Kidney epithelial cell (primary cell): Measurements from ENCODE around the gene CDK6. TPM values are rescaled to one million over a fixed set of nuclear protein-coding genes. Genes with fewer than 3 reads are reported as not detected.
"Not testable (repeated sequence)": the region's sequence is repeated elsewhere in the genome, so short reads cannot be mapped to it uniquely, and the experiment has no call there.

ENCODE experiments used
- DNase-seq: peaks from one replicate; pipeline ENCODE4 v3.0.0-alpha.2; 2010; ENCODE audit warnings: low read depth
- H3K27me3 ChIP-seq: 2 replicates; pipeline ENCODE4 v1.6.0; 2011; ENCODE audit warnings: low read length; ENCODE audit not compliant: control insufficient read depth, insufficient read depth
- H3K36me3 ChIP-seq: 2 replicates; pipeline ENCODE4 v1.5.1; 2011; ENCODE audit warnings: low read length; ENCODE audit not compliant: control insufficient read depth, insufficient read depth
- H3K4me3 ChIP-seq: 2 replicates; pipeline ENCODE4 v1.5.1; 2011; ENCODE audit warnings: low read depth, mild to moderate bottlenecking, control low read depth, low read length
- total RNA-seq: library from RNA; depleted of rRNA; stranded (reverse); fragments of >200 nt; gene quantifications from 2 replicates; pipeline ENCODE4 v1.2.3, GENCODE V29; 2015
- TF ChIP-seq, protein P1 (sequence below): IDR thresholded peaks from 2 replicates; pipeline ENCODE4 v1.5.1; 2011; ENCODE audit warnings: mild to moderate bottlenecking, moderate library complexity, low read length, control low read depth, inconsistent platforms; ENCODE audit not compliant: insufficient read depth, poor library complexity, severe bottlenecking

Gene CDK6
- total RNA-seq, 1 donor from 2014 or later, result 91.0 TPM

DNA sequence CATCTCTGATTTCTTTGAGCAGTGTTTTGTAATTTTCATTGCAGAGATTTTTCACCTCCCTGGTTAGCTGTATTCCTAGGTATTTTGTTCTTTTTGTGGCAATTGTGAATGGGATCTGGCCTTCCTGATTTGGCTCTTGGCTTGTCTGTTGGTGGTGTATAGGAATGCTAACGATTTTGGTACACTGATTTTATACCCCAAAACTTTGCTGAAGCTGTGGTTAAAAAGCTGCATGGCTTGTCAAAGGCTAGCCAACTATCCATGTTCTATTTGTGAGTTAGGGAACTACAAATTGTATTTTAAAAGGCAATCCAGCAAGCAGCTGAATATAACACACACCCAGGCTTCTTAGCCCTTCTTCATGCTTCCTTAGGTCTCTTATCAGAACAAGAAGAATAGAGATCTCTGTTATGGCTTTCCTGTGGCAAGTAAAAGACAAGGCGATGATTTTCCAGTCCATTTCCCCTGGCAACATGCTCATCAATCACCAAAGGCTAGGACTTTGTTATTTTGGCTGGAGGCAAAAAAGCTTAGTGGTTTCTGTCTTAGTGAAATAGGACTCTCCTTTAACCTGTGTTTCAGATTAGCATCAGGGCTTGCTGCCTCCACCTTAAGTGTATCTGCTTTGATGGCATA lies 77.5 kb downstream of the CDK6 start:
- DNase-seq, result no peak
- no peaks in the 10 kb centered on the region for H3K27me3 ChIP-seq
- no peaks in the 10 kb centered on the region for H3K36me3 ChIP-seq
- no peak overlapping the region for H3K4me3 ChIP-seq
- TF ChIP-seq, protein P1, sequence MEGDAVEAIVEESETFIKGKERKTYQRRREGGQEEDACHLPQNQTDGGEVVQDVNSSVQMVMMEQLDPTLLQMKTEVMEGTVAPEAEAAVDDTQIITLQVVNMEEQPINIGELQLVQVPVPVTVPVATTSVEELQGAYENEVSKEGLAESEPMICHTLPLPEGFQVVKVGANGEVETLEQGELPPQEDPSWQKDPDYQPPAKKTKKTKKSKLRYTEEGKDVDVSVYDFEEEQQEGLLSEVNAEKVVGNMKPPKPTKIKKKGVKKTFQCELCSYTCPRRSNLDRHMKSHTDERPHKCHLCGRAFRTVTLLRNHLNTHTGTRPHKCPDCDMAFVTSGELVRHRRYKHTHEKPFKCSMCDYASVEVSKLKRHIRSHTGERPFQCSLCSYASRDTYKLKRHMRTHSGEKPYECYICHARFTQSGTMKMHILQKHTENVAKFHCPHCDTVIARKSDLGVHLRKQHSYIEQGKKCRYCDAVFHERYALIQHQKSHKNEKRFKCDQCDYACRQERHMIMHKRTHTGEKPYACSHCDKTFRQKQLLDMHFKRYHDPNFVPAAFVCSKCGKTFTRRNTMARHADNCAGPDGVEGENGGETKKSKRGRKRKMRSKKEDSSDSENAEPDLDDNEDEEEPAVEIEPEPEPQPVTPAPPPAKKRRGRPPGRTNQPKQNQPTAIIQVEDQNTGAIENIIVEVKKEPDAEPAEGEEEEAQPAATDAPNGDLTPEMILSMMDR, result no peak

DNA sequence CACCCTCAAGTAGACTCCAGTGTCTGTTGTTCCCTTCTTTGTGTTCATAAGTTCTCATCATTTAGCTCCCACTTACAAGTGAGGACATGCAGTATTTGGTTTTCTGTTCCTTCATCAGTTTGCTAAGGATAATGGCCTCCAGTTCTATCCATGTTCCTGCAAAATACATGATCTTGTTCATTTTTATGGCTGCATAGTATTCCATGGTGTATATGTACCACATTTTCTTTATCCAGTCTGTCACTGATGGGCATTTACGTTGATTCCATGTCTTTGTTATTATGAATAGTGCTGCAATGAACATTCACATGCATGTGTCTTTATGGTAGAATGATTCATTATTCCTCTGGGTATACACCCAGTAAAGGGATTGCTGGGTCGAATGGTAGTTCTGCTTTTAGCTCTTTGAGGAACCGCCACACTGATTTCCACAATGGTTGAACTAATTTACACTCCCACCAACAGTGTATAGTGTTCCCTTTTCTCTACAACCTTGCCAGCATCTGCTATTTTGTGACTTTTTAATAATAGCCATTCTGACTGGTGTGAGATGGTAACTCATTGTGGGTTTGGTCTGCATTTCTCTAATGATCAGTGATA lies 79.0 kb downstream of the CDK6 start:
- H3K36me3 ChIP-seq, H3K27me3 ChIP-seq, DNase-seq, H3K4me3 ChIP-seq: not testable (repeated sequence)

DNA sequence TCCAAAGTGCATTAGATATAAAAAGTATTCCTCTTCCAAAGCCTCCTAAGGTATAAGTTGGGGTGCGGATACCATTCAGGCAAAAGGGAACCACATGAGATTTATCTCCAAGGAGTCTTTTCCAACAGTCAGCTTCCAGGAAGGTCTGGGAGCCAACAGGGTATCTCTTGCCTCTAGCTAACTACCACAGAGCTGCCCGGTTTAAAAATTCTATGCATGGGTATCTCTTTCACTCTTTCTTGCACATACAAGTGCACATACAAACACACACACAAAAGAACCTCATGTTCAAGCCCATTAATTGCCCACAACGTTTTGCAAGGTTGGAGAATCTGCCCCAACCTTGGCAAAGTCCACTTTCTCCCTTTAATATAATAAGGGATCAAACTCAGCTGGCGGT lies 80.7 kb downstream of the CDK6 start:
- no peak for DNase-seq
- TF ChIP-seq, protein P1, result no peak
- no peak overlapping the region for H3K4me3 ChIP-seq

DNA sequence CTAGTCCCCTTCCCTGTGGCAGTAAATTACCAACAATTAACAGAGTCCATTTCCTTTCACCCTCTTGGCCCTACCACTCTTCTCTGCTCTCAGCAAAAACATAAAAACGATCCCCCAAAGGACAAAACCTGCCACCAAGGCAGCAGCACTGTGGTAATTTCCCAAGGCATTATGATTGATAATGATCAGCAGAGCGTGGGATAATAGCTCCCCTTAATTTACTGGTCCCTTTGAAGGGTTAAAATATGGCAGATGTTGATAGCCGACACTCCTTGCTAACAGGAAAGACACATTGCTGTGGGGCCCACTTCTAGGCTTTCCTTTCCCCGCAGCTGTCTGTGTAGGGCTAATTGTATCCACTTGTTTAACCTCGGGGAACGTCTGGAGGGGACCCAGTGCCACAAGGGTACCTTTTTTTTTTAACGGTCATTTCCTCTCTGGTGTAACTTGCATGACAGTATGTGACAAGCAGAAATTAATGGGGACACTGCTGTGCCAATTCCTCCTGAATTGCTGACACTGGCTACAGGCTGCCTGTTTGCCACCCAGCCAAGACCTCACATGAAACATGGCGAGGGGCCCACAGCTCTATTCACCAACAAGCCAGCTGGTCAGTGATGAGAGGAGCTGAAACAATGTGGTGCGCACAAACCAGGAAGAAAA lies 81.3 kb downstream of the CDK6 start:
- no peak for DNase-seq
- TF ChIP-seq, protein P1, result no peak
- Histone ChIP-seq H3K27me3 (no peaks in the 10 kb centered on the region), H3K36me3 (no peaks in the 10 kb centered on the region), H3K4me3 (no peak overlapping the region)

More for the DNA sequence above, 80.7 kb downstream of the CDK6 start:
- no peaks in the 10 kb centered on the region for H3K27me3 ChIP-seq
- H3K36me3 ChIP-seq, result no peaks in the 10 kb centered on the region

DNA sequence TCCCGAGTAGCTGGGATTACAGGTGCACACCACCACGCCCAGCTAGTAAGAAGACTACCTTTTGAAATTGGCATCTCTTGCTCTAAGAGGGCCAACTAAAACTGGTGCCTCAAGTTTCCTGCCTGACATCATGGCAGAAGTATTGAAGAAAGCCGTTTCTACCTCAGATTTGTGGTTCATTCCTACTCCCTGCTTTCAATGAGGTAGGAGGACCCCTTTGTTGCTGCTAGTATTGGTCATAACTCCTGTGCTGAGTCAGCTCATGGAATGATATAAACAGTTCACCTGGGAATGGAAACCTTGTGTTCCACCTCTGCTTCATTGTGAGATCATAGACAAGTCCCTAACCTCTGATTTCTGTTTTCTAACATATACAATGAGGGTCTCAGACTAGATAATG lies 82.8 kb downstream of the CDK6 start:
- no peak for DNase-seq
- no peak overlapping the region for H3K4me3 ChIP-seq
- H3K27me3 ChIP-seq, result no peaks in the 10 kb centered on the region
- no peaks in the 10 kb centered on the region for H3K36me3 ChIP-seq
- TF ChIP-seq, protein P1, result no peak

DNA sequence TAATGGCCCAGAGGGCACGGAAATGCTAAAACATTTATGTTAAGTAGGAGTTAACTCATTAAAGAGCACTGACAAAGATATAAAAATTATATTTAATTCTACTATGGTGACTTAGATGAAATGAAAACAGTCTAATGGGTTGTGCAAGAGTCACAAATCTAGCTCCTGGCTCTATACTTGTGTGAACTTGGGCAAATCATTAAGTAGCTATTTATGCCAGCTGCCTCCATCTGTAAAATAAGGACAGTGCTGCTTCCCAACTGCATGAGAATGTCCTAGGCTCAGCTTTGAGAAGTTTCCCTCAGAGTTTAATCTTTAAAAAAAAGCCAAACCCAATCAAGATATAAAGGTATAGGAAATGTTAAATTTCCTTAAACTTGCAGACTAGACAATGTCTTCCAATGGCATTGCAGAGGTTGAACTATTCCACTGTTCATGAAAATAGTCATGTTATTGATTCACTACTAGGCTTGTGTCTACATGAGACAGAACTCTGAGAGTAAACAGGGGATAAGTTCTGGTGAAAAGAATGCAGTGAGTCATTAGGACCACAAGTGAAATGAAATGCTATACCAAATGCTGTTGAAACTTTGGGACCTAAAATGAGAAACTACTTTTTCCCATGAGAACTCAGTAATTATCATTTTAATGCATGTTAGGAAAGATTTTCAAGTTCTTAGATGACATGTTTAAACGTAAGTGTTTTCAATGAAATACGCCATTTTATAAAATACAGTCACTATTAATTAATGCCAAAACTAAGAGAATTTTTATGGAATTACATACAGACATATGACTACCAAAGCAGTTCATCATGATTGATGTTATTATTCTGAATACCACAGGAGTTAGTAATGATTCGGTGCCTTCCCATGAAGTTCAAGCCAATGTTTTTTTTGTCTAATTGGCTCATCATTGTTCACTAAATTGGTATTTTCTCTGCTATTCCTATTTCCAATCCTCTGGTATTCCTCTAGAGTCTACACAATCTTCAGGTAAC lies 84.2 kb downstream of the CDK6 start:
- Histone ChIP-seq H3K4me3 (no peak overlapping the region), H3K36me3 (no peaks in the 10 kb centered on the region), H3K27me3 (no peaks in the 10 kb centered on the region)
- DNase-seq, result peak; percentile 77
- TF ChIP-seq, protein P1, result no peak
